Measurements from ENCODE around the gene LRRN3.

Gene LRRN3

DNA sequence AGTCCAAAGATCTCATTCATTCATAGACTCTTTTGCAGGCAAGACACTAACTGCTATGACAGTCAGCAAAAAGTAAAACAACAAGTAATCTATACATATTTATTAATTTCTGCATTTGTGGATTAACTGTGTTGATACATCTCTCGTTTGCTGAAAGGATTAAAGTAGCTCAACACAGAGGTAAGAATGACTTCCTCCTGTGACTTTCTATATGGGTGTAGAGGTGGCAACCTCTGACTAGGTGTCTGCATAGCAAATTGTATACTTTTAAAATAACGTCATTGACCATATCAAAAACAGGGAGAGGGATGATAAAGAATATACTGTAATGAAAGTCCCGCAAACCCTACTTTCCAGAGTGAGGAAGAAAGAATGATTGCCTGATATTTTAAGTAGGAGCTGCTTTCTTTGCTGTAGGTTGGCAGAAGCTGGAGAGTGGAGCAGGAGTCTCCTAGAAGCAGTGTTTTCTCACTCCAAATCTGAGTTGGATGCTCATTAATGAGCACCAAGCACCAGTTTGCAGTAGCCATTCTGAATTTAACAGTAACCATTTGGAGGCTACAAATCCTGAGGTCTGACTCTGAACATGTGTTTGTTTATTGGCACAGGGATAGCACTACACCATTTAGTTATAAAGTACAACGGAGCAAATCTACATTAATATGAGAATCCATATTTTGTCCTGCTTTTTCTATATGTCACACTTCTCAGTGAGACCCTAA is 9.2 kb upstream of the LRRN3 start:
- Histone ChIP-seq H3K36me3 (ENCODE audit: insufficient read depth, low read length) (no peaks in the 10 kb centered on the region), H3K9me3 (ENCODE audit: insufficient read depth, low read depth, low read length) (no peaks in the 10 kb centered on the region), H3K9me2 (replicated peaks; ENCODE audit: low read depth, low read length) (no peaks in the 10 kb centered on the region), H3K4me1 (ENCODE audit: insufficient read depth, low read length, poor library complexity, severe bottlenecking) (peaks cover 45% of the 10 kb centered on the region), H3K79me2 (ENCODE audit: insufficient read depth, low read length) (no peaks in the 10 kb centered on the region), H3F3A (ENCODE audit: low read depth) (peaks cover 3% of the 10 kb centered on the region; the same call in 1 of the 2 replicates), H4K20me1 (ENCODE audit: insufficient read depth, low read length, poor library complexity, severe bottlenecking) (no peaks in the 10 kb centered on the region), H3K27me3 (ENCODE audit: insufficient read depth, low read length, poor library complexity, severe bottlenecking) (no peaks in the 10 kb centered on the region), H3K9ac (ENCODE audit: low read depth, low read length, poor library complexity, severe bottlenecking) (peak overlapping the region; percentile 38), H3K4me2 (ENCODE audit: low read depth, low read length, poor library complexity, severe bottlenecking) (peak overlapping the region; percentile 84), H3K4me3 (ENCODE audit: low read length, poor library complexity, severe bottlenecking) (no peak overlapping the region), H2AFZ (ENCODE audit: low read length) (peak overlapping the region; percentile 11; the same call in 1 of the 2 replicates)
- TF ChIP-seq, protein P1, sequence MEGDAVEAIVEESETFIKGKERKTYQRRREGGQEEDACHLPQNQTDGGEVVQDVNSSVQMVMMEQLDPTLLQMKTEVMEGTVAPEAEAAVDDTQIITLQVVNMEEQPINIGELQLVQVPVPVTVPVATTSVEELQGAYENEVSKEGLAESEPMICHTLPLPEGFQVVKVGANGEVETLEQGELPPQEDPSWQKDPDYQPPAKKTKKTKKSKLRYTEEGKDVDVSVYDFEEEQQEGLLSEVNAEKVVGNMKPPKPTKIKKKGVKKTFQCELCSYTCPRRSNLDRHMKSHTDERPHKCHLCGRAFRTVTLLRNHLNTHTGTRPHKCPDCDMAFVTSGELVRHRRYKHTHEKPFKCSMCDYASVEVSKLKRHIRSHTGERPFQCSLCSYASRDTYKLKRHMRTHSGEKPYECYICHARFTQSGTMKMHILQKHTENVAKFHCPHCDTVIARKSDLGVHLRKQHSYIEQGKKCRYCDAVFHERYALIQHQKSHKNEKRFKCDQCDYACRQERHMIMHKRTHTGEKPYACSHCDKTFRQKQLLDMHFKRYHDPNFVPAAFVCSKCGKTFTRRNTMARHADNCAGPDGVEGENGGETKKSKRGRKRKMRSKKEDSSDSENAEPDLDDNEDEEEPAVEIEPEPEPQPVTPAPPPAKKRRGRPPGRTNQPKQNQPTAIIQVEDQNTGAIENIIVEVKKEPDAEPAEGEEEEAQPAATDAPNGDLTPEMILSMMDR (conservative IDR thresholded peaks at IDR 0.05; ENCODE audit: low read length) = no peak
- no peak for TF ChIP-seq EZH2phosphoT487 (IDR thresholded peaks at IDR 0.05; ENCODE audit: borderline replicate concordance)

DNA sequence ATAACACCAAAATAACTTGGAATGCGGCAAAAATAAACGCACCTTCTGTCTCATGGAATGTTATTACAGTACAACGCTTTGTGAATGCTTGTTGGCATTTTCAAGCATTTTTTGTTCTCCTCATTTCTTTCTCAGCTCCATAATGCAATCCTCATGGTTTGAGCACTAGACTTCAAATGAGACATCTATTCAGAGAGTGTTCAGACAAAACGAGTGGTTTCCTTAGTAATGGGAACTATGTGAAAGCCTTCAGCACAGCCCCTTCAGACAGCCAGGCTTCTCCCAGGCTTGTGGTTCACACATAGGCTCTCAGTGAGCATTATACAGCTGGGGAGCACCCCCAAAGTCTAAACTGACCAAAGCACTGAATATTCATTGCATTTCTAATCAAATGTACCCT is 8.6 kb upstream of the LRRN3 start:
- H3K27me3 ChIP-seq (ENCODE audit: insufficient read depth, low read length, poor library complexity, severe bottlenecking) = no peaks in the 10 kb centered on the region
- peak overlapping the region; percentile 38 for H3K9ac ChIP-seq (ENCODE audit: low read depth, low read length, poor library complexity, severe bottlenecking)
- no peak for TF ChIP-seq EZH2phosphoT487 (IDR thresholded peaks at IDR 0.05; ENCODE audit: borderline replicate concordance)
- TF ChIP-seq, protein P1 (conservative IDR thresholded peaks at IDR 0.05; ENCODE audit: low read length) = no peak
- H3K4me1 ChIP-seq (ENCODE audit: insufficient read depth, low read length, poor library complexity, severe bottlenecking) = peaks cover 47% of the 10 kb centered on the region
- H3K36me3 ChIP-seq (ENCODE audit: insufficient read depth, low read length) = no peaks in the 10 kb centered on the region
- H3K9me2 ChIP-seq (replicated peaks; ENCODE audit: low read depth, low read length) = no peaks in the 10 kb centered on the region
- H3F3A ChIP-seq (ENCODE audit: low read depth) = peaks cover 3% of the 10 kb centered on the region; the same call in 1 of the 2 replicates
- no peaks in the 10 kb centered on the region for H3K79me2 ChIP-seq (ENCODE audit: insufficient read depth, low read length)
- H3K4me3 ChIP-seq (ENCODE audit: low read length, poor library complexity, severe bottlenecking) = peak overlapping the region; percentile 70
- H3K4me2 ChIP-seq (ENCODE audit: low read depth, low read length, poor library complexity, severe bottlenecking) = peak overlapping the region; percentile 84
- H2AFZ ChIP-seq (ENCODE audit: low read length) = peak overlapping the region; percentile 11
- no peaks in the 10 kb centered on the region for H4K20me1 ChIP-seq (ENCODE audit: insufficient read depth, low read length, poor library complexity, severe bottlenecking)
- no peaks in the 10 kb centered on the region for H3K9me3 ChIP-seq (ENCODE audit: insufficient read depth, low read depth, low read length)

DNA sequence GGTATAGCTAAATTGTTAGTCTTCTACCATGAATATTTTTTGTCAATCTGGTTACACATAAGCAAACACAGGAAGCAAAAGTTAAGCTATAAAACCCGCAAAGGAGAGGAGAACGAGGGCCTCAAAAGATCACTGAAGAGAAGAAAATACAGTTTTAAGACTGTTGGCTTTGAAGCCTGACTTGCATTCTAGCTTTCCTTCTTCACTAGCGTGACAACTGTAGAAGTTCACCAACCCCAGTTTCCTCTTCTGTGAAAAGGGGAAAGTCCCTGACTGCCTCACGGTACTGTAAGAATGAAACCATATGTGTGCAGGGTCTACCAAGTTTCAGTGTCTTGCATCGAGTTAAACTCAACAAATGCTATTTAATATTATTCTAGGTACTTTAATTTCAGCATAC is 7.5 kb upstream of the LRRN3 start:
- H3K4me3 ChIP-seq (ENCODE audit: low read length, poor library complexity, severe bottlenecking) = peak overlapping the region; percentile 70
- H2AFZ ChIP-seq (ENCODE audit: low read length) = peak overlapping the region; percentile 64; the same call in 1 of the 2 replicates
- no peaks in the 10 kb centered on the region for H3K9me2 ChIP-seq (replicated peaks; ENCODE audit: low read depth, low read length)
- H3K9ac ChIP-seq (ENCODE audit: low read depth, low read length, poor library complexity, severe bottlenecking) = peak overlapping the region; percentile 74
- H3K36me3 ChIP-seq (ENCODE audit: insufficient read depth, low read length) = no peaks in the 10 kb centered on the region
- H3F3A ChIP-seq (ENCODE audit: low read depth) = peaks cover 3% of the 10 kb centered on the region; the same call in 1 of the 2 replicates
- H3K79me2 ChIP-seq (ENCODE audit: insufficient read depth, low read length) = no peaks in the 10 kb centered on the region
- no peaks in the 10 kb centered on the region for H3K9me3 ChIP-seq (ENCODE audit: insufficient read depth, low read depth, low read length)
- no peaks in the 10 kb centered on the region for H3K27me3 ChIP-seq (ENCODE audit: insufficient read depth, low read length, poor library complexity, severe bottlenecking)
- H3K4me1 ChIP-seq (ENCODE audit: insufficient read depth, low read length, poor library complexity, severe bottlenecking) = peaks cover 47% of the 10 kb centered on the region
- H3K4me2 ChIP-seq (ENCODE audit: low read depth, low read length, poor library complexity, severe bottlenecking) = peak overlapping the region; percentile 84
- TF ChIP-seq, protein P1 (conservative IDR thresholded peaks at IDR 0.05; ENCODE audit: low read length) = no peak
- TF ChIP-seq EZH2phosphoT487 (IDR thresholded peaks at IDR 0.05; ENCODE audit: borderline replicate concordance) = no peak
- no peaks in the 10 kb centered on the region for H4K20me1 ChIP-seq (ENCODE audit: insufficient read depth, low read length, poor library complexity, severe bottlenecking)
